Stimulated activated memory B cell treated with anti-CD40 and anti-IgM and Interleukin-4, amounts not matched to agents 10 μg/mL and 1 μg/mL and 100 μg/mL, for 72 hours (primary cell): ENCODE results near the gene SIGLEC15.
"Not testable (repeated sequence)": the region's sequence is repeated elsewhere in the genome, so short reads cannot be mapped to it uniquely, and the experiment has no call there.

Source experiments
- ATAC-seq: fragments of 150-1000 bp; cut with Tn5 transposase; 2 replicates; pipeline ENCODE4 v1.10.0; 2021
- H3K27ac Mint-ChIP-seq: one replicate; pipeline ENCODE4 v1.8.0; 2022; ENCODE audit warnings: mild to moderate bottlenecking, mixed read lengths
- H3K27me3 Mint-ChIP-seq: one replicate; pipeline ENCODE4 v1.8.0; 2022; ENCODE audit warnings: mixed read lengths
- H3K36me3 Mint-ChIP-seq: one replicate; pipeline ENCODE4 v1.8.0; 2022; ENCODE audit warnings: mixed read lengths
- H3K4me1 Mint-ChIP-seq: one replicate; pipeline ENCODE4 v1.8.0; 2022; ENCODE audit warnings: mixed read lengths
- H3K4me3 Mint-ChIP-seq: one replicate; pipeline ENCODE4 v1.8.0; 2022; ENCODE audit warnings: mild to moderate bottlenecking, moderate library complexity, mixed read lengths
- H3K9me3 Mint-ChIP-seq: one replicate; pipeline ENCODE4 v1.8.0; 2022; ENCODE audit warnings: mixed read lengths

The SIGLEC15 gene

DNA sequence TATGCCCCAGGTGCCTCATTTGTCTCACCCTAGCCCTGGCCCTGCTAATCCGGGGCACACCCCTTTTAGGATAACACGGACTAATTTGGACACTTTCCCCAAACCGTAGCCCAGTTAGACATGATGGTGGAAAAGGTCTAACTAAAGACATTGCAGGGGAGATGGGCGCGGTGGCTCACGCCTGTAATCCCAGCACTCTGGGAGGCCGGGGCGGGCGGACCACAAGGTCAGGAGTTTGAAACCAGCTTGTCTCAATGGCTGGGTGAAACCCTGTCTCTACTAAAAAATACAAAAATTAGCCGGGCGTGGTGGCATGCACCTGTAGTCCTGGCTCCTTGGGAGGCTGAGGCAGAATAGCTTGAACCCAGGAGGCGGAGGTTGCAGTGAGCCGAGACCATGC, 23.2 kb downstream of the SIGLEC15 start:
- Mint-ChIP-seq H3K27ac (peak overlapping the region; percentile 56), H3K4me1 (peaks cover 26% of the 10 kb centered on the region), H3K36me3 (peaks cover 35% of the 10 kb centered on the region)
- not testable (repeated sequence) for ATAC-seq, H3K27me3 Mint-ChIP-seq, H3K4me3 Mint-ChIP-seq, H3K9me3 Mint-ChIP-seq

DNA sequence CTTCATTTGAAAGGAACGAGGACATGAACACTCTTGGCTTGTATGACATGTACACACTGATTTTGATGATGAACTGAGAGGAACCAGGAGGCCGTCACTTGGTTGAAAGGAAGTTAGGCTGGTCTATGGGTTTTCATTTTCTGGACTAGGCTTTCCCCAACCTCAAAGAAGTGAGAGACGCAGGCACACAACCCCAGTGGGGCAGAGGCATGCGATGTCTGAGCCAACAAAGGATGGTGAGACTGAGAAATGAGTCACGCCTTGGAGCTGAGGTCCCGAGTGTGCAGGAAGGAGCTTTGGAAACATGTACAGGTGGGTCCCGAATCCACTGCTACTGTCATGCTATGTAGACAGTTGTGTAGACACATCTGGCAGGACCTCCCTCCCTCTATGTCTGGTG, 24.1 kb downstream of the SIGLEC15 start:
- peak overlapping the region; percentile 56 for H3K27ac Mint-ChIP-seq
- H3K9me3 Mint-ChIP-seq: no peaks in the 10 kb centered on the region
- H3K4me1 Mint-ChIP-seq: peaks cover 26% of the 10 kb centered on the region
- H3K4me3 Mint-ChIP-seq: no peak overlapping the region
- peak; percentile 71 for ATAC-seq
- H3K36me3 Mint-ChIP-seq: peaks cover 43% of the 10 kb centered on the region
- no peaks in the 10 kb centered on the region for H3K27me3 Mint-ChIP-seq

DNA sequence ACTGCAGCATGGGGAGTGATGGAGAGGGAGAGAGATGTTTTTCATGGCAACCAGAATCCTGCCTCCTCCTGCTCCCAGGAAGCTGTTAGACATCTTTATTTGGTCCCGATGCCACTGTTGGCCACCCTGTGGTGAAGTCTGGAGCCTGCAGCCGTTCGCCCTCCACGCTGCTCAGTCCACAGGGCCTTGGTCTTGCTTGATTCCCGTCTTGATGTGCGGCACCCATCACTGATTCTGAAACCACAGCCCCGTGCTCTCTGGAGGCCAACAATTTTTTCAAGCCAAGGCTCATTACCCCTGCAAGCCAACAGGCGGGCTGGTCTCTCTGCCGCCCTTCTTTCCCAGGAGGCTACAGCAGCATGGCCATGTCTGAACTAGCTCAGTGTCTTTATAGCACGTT, 24.5 kb downstream of the SIGLEC15 start:
- no peaks in the 10 kb centered on the region for H3K9me3 Mint-ChIP-seq
- peaks cover 26% of the 10 kb centered on the region for H3K4me1 Mint-ChIP-seq
- peak; percentile 73 for ATAC-seq
- H3K36me3 Mint-ChIP-seq: peaks cover 46% of the 10 kb centered on the region
- no peak overlapping the region for H3K4me3 Mint-ChIP-seq
- peak overlapping the region; percentile 56 for H3K27ac Mint-ChIP-seq
- H3K27me3 Mint-ChIP-seq: no peaks in the 10 kb centered on the region

DNA sequence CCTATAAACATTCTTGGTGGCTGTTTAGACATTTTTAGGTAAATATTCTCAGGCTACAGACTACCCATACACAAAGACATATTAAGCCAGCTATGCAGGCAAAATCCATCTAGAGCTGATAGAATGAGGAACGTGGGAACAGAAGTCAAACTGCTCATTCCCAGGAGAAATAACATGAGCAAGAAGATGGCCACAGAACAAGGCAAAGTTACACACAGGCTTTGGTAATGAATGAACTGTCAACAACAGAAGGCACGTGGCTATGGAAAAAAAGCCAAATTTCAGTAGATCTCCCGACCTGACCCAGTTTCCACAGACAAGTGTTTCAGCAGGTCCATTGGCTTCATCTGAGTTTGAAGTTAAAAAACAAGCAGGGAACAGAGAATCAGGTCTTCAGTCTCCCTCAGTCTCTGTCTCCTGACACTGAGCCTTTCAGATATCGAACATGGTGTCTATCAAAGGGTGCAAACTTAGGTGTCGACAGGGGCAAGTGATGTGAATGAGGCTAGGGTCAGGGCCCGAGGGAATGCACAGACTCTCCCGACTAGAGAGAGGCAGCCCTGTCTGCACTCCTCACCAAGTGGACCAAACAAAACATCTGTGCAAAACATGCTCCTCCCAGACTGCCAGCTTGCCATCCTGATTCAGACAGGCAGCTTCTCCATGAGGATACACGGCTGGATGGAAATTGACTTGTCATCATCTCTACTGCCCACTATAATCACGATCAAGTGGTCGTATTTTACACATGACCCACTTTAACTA, 25.9 kb downstream of the SIGLEC15 start:
- peaks cover 59% of the 10 kb centered on the region for H3K36me3 Mint-ChIP-seq
- no peak for ATAC-seq
- no peaks in the 10 kb centered on the region for H3K27me3 Mint-ChIP-seq
- no peaks in the 10 kb centered on the region for H3K9me3 Mint-ChIP-seq
- H3K4me3 Mint-ChIP-seq: no peak overlapping the region
- no peak overlapping the region for H3K27ac Mint-ChIP-seq
- H3K4me1 Mint-ChIP-seq: peaks cover 26% of the 10 kb centered on the region

DNA sequence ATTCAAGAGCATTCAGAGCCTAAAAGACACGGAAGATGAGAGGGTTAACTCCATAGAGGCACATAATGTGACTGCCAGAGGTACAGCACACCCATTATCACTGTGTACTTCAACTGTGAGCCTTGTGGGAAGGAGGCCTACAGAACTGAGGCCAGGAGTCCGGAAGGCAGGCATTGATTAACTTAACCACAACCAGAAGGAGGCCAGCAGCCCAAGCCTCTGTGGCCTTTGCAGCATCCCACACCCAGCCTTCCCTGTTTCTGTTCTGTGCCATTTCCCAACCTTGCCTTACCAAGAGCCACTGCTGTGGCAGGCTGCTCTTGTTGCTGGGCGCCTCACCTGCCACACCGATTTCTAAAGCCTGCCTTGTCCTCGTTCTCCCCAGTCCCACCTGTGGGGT, 27.2 kb downstream of the SIGLEC15 start:
- no peaks in the 10 kb centered on the region for H3K27me3 Mint-ChIP-seq
- H3K27ac Mint-ChIP-seq: peak overlapping the region; percentile 42
- ATAC-seq: no peak

DNA sequence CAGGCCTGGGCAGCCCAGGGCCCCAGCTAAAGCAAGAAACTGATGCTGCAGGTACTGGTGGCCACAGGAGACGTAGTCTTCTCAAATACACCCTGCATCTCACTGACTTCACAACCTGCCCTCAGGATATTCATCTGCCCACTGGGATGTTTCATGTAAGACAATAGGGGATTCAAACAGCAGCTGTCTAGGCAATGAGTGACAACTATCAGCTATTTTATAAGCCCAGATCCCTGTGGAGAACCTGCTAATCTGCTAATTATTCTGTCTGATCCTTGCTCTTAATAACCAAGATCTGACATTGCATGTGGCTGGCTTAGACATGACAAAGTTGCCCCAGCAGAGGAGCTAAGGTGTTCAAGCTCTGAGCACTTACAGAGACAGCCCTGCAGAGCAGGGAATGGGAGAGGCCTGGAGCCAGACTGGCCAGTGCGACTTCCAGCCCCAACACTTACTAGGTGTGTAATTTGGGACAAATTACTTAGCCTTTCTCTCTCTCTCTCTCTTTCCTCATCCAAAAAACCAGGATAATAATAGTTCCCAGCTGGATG, 28.6 kb downstream of the SIGLEC15 start:
- Mint-ChIP-seq H3K27me3 (no peaks in the 10 kb centered on the region), H3K27ac (no peak overlapping the region), H3K36me3 (peaks cover 68% of the 10 kb centered on the region), H3K4me3 (no peak overlapping the region), H3K4me1 (peaks cover 13% of the 10 kb centered on the region), H3K9me3 (no peaks in the 10 kb centered on the region)
- ATAC-seq: no peak

More for the DNA sequence above, 27.2 kb downstream of the SIGLEC15 start:
- peaks cover 64% of the 10 kb centered on the region for H3K36me3 Mint-ChIP-seq
- H3K4me1 Mint-ChIP-seq: peaks cover 16% of the 10 kb centered on the region
- H3K4me3 Mint-ChIP-seq: no peak overlapping the region
- H3K9me3 Mint-ChIP-seq: no peaks in the 10 kb centered on the region

DNA sequence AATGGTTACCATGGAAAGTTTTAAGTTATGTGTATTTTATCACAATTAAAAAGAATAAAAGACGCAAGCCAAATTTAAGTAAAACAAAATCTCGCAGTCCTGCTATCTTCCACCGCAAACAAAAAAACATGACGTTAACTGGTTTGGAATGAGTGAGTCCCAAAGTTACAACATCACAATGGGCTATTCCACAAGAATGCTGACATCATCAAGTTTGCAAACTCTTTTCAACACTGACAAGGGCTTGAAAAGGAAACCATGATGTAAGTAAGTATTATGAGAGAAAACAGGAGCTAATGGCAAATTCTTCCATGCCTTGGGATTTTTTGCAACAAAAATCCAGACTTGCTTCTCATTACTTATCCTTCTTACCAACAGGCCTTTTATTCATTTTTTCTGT, 31.1 kb downstream of the SIGLEC15 start:
- Mint-ChIP-seq H3K36me3 (peaks cover 78% of the 10 kb centered on the region), H3K4me1 (no peaks in the 10 kb centered on the region)

DNA sequence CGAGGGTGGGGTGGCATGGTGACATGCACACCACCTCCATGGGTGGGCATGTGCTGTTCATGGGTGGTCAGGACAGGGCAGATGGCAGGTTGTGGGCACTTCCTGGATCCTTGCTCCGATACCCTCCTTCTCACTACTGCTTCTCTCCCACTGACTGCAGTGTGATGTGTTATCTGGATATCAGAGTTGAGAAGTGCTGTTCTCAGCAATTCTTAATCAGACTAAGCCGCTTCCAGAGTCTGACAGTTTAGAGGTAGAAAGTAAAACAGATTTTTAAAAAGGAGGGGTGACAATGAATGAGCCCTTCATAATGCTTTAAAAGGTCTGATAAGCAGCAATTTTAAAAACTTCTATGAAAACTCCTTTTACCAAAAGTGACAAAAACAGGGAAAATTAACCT, 33.9 kb downstream of the SIGLEC15 start:
- Mint-ChIP-seq H3K27me3 (no peaks in the 10 kb centered on the region), H3K27ac (no peak overlapping the region), H3K36me3 (peaks cover 78% of the 10 kb centered on the region), H3K4me3 (no peak overlapping the region), H3K9me3 (no peaks in the 10 kb centered on the region), H3K4me1 (no peaks in the 10 kb centered on the region)
- ATAC-seq: no peak

More for the DNA sequence above, 31.1 kb downstream of the SIGLEC15 start:
- H3K27me3 Mint-ChIP-seq: no peaks in the 10 kb centered on the region
- no peak for ATAC-seq
- H3K4me3 Mint-ChIP-seq: no peak overlapping the region
- no peaks in the 10 kb centered on the region for H3K9me3 Mint-ChIP-seq
- H3K27ac Mint-ChIP-seq: no peak overlapping the region

DNA sequence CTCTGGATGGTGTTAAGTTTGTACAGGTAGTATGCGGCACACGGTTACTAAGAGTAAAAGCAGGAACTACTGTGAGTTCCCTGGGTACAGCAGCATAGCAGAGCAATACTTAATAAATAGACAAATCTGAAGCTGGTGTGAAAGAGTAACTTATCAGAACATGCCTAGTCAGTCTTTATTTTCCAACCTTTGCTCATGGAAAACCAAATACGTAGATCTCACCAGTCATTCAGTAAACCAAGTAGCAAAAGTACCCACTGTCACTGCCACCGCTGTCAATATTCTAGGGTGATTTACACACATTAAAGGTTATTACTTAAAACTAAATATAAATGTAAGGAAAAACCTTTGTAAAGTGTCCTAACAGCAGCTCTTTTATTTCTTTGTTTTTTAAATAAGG, 35.0 kb downstream of the SIGLEC15 start:
- no peaks in the 10 kb centered on the region for H3K27me3 Mint-ChIP-seq
- H3K9me3 Mint-ChIP-seq: no peaks in the 10 kb centered on the region
- no peak for ATAC-seq
- no peak overlapping the region for H3K4me3 Mint-ChIP-seq
- no peaks in the 10 kb centered on the region for H3K4me1 Mint-ChIP-seq
- peaks cover 81% of the 10 kb centered on the region for H3K36me3 Mint-ChIP-seq
- H3K27ac Mint-ChIP-seq: no peak overlapping the region

DNA sequence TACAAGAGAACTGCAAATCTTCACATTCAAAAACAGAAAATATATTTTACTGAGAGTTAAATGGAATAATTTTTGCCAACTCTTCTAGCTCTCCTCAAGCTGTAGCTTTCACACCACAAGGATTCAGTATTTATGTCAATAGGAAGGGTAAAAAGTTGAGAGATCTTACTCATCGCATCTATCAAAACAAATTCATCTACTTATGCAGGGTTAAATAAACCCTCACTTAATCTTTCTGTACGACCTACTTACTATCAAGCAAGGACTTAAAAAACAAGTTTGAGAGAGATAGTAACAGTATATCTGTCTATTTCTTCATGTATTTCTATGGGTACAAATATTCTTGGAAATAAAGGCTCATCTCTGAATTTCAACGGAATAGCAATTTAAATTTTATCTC, 35.5 kb downstream of the SIGLEC15 start:
- Mint-ChIP-seq H3K27me3 (no peaks in the 10 kb centered on the region), H3K4me1 (no peaks in the 10 kb centered on the region), H3K4me3 (no peak overlapping the region), H3K36me3 (peaks cover 81% of the 10 kb centered on the region), H3K9me3 (no peaks in the 10 kb centered on the region), H3K27ac (no peak overlapping the region)
- ATAC-seq: no peak

DNA sequence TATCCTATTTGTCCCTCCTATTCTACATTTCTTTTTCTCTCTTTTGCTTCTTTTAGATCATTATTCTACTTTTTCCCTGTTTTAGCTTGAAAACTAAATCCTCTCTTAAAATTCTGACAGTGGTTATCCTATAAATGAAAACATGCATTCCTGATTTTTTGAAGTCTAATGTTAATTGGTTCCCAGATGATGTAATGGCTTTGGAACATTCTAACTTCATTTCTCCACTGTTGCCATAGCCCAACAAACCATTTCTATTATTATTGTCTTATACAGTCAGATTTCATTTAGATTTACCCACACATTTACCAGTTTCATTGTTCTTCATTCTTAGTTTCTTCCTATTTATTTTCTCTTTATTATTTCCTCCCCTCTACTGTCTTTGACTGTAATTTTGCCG, 36.5 kb downstream of the SIGLEC15 start:
- Mint-ChIP-seq H3K27ac (no peak overlapping the region), H3K4me1 (no peaks in the 10 kb centered on the region), H3K4me3 (no peak overlapping the region), H3K9me3 (no peaks in the 10 kb centered on the region), H3K27me3 (no peaks in the 10 kb centered on the region), H3K36me3 (peaks cover 81% of the 10 kb centered on the region)
- ATAC-seq: no peak

DNA sequence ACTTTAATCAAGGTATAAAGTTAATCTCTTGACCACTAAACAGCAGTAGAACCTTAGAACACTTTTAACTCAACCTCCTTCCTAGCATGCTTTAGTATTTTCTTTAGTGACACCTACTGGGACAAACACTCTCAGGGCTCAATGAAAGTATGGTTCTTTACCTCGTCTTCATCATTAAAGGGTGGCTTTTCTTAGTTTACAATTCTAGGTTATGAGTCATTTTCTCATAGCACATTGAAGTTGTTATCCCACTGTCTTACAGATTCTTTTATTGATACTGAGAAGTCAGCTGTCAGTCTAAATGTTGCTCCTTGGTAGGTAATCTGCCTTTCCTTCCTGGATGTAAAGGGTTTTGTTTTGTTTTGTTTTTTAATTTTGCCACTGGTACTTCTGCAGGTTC, 38.0 kb downstream of the SIGLEC15 start:
- no peaks in the 10 kb centered on the region for H3K27me3 Mint-ChIP-seq
- no peak for ATAC-seq
- no peak overlapping the region for H3K27ac Mint-ChIP-seq
- H3K4me3 Mint-ChIP-seq: no peak overlapping the region
- H3K9me3 Mint-ChIP-seq: no peaks in the 10 kb centered on the region
- no peaks in the 10 kb centered on the region for H3K4me1 Mint-ChIP-seq
- peaks cover 90% of the 10 kb centered on the region for H3K36me3 Mint-ChIP-seq

DNA sequence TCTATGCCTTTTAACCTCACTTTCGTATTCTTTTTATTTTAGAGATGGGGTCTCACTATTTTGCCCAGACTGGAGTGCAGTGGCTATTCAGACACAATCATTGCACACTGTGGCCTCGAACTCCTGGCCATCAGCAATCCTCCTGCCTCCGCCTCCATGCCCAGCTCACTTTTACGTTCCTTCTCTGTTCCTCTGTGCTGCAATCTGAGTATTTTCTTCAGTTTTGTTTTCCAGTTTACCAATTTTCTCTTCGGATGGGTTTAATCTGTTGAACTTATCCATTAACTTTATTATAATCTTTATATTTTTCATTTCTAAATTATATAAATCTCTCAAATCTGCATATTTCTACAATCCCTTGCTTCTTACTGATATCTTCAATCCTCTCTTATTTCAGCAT, 38.6 kb downstream of the SIGLEC15 start:
- H3K4me1 Mint-ChIP-seq: no peaks in the 10 kb centered on the region
- ATAC-seq: no peak
- H3K27me3 Mint-ChIP-seq: no peaks in the 10 kb centered on the region
- H3K36me3 Mint-ChIP-seq: peaks cover 87% of the 10 kb centered on the region
- H3K4me3 Mint-ChIP-seq: no peak overlapping the region
- no peak overlapping the region for H3K27ac Mint-ChIP-seq
- no peaks in the 10 kb centered on the region for H3K9me3 Mint-ChIP-seq

DNA sequence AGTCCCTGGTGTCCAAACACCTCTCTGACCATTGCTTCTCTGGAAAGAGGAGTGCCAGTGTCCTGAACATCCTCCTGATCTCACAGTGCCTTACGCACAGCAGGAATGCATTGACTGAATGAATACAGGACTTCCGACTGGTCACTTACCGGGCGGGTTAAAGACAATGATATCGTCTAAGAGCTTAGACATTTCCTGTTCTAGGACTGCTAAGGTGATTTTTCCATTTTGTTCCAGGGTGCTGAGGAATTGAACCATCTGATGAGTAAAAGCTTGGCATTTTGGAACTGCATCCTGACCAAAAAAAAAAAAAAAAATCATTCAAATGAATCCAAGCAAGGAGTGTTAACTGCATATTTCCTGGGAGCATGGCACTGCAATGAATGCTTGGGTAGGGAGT, 40.0 kb downstream of the SIGLEC15 start:
- Mint-ChIP-seq H3K4me3 (no peak overlapping the region), H3K36me3 (peaks cover 87% of the 10 kb centered on the region), H3K27ac (no peak overlapping the region), H3K4me1 (no peaks in the 10 kb centered on the region), H3K9me3 (no peaks in the 10 kb centered on the region), H3K27me3 (no peaks in the 10 kb centered on the region)
- ATAC-seq: no peak

DNA sequence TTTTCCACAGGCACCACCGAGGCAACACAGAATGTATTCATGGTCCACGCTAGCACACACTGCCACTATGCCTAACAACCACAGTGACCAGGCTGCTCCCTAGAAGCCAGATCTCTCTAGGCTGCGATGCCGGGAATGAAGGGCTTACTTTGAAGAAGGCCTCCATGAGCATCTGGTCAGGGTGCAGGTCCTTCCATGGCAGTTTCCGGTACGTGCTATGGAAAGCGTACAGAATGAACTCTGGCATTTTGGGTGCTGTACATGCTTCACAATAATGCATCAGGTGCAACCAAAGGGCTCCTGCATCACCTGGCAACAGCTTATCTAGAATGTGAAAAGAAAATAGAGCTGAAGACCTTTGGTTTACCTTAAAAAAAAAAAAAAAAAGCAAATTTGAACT, 44.9 kb downstream of the SIGLEC15 start:
- Mint-ChIP-seq H3K9me3 (peaks cover 11% of the 10 kb centered on the region), H3K4me3 (no peak overlapping the region), H3K27ac (no peak overlapping the region), H3K4me1 (peaks cover 26% of the 10 kb centered on the region), H3K27me3 (no peaks in the 10 kb centered on the region), H3K36me3 (peaks cover 89% of the 10 kb centered on the region)
- no peak for ATAC-seq

DNA sequence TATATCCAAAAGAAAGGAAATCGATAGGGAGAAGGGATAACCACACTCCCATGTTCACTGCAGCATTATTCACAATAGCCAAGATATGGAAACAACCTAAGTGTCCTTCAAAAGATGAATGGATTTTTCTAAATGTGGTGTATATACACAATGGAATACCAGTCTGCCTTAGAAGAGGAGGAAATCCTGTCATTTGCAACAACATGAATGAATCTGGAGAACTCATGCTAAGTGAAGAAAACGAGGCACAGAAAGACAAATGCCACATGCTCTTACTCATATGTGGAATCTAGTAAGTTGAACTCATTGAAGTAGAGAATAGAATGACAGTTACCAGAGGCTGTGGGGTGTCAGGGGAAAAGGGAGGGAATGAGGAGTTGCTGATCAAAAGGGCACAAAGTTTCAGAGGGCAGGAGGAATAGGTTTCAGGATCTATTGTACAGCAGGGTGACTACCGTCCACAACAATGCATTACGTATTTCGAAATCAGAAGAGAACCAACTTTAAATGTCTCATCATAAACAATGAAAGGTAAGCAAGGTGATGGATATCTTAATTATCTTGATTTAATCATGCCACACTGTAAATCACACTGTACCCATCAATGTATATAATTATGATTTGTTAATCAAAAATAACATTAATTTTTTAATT, 46.1 kb downstream of the SIGLEC15 start:
- Mint-ChIP-seq H3K27me3 (no peaks in the 10 kb centered on the region), H3K4me3 (no peak overlapping the region), H3K9me3 (peaks cover 12% of the 10 kb centered on the region), H3K4me1 (peaks cover 29% of the 10 kb centered on the region), H3K36me3 (peaks cover 86% of the 10 kb centered on the region), H3K27ac (no peak overlapping the region)
- no peak for ATAC-seq
